HG03095 (cell line): ENCODE measurements around the gene TBXAS1.
"Not testable (repeated sequence)": the region's sequence is repeated elsewhere in the genome, so short reads cannot be mapped to it uniquely, and the experiment has no call there.

Experiments used
- ATAC-seq: cut with Tn5 transposase; IDR thresholded peaks from one replicate; pipeline ENCODE4 v1.9.1; 2021; ENCODE audit warnings: moderate library complexity; ENCODE audit not compliant: unreplicated experiment

Gene TBXAS1

DNA sequence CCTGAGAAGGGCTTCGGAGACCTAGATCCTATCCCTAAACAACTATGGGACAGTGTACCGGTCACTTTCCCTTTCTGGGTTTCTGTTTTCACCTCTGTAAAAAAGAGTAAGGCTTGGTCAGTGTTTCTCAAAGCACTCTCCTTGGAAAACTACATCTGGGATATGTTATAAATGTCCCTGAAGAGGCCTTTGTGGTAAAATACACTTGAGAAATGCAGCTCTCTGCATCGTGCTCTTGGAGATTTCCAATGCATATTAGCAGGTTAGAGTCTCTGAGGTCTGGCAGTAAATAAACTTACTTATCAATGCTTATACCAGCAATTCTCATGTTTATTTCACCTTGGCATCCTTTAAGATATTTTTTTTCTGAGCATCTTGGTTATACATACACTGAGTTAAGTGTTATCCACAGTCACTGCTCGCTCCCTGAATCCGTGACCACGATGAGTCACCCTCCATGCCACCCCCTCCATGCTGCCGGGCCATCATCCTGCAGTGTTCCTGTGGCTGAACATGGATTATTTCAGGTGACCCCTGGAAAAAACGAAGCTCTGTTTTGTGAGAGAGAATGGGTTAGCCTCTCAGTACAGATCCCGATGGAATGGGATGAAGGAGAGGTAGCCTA, 3.3 kb upstream of the TBXAS1 start:
- no peak for ATAC-seq

DNA sequence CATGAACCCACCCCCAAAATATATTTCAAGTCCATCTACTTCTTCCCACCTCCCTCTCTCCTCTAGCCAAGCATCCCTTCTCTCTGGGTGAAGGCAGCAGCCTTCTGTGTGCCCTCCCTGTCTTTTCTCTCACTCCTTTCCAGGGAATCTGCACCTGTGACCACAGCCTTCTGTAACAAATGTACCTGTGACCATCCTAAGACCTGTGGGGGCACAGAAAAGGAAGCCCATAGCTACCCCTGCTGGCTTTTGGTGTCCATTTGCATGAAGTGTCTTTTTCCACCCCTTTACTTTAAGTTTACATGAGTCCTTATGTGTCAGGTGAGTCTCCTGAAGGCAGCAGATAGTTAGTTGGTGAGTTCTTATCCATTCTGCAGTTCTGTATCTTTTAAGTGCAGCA, 2.0 kb upstream of the TBXAS1 start:
- no peak for ATAC-seq

- no peak for ATAC-seq
These were observed 618 bp upstream of the TBXAS1 start for GRCh38 chr7:139828446-139828845.

- no peak for ATAC-seq
These were observed 682 bp downstream of the TBXAS1 start for GRCh38 chr7:139829775-139830117.

GRCh38 chr7:139830292-139830691, 1.2 kb downstream of the TBXAS1 start:
- no peak for ATAC-seq

- peak; percentile 49 for ATAC-seq
These were observed 1.9 kb downstream of the TBXAS1 start for GRCh38 chr7:139830782-139831501.

DNA sequence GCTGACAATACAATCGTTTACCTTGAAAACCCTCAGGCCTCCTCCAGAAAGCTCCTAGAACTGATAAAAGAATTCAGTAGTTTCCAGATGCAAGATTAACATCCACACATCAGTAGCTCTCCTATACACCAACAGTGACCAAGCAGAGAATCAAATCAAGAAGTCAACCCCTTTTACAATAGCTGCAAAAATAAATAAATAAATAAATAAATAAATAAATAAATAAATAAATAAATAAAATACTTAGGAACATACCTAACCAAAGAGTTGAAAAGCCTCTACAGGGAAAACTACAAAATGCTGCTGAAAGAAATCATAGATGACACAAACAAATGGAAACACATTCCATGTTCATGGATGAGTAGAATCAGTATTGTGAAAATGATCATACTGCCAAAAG, 6.8 kb downstream of the TBXAS1 start:
- not testable (repeated sequence) for ATAC-seq

- not testable (repeated sequence) for ATAC-seq
These were observed 8.2 kb downstream of the TBXAS1 start for GRCh38 chr7:139837291-139837690.

DNA sequence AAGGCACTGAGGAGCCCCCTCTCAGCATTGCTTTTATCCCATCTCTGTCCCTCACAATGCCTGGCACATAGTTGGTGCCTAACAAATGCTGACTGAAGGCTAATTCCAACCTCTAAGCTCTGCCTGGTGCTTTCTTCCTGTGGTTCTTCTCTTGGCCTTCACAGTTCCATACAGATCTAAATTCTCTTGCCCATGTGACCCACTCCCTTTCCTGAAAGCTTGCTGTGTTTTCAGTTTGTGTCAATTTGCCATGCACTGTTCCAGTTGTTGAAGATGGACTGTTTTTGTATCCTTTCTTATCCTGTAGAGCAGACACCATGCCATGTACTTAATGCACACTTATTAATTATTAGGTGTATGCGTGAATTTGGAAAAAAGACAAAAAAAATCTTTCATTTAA, 9.2 kb downstream of the TBXAS1 start:
- no peak for ATAC-seq

- ATAC-seq, result no peak
These were observed 9.8 kb downstream of the TBXAS1 start for GRCh38 chr7:139838876-139839275.

DNA sequence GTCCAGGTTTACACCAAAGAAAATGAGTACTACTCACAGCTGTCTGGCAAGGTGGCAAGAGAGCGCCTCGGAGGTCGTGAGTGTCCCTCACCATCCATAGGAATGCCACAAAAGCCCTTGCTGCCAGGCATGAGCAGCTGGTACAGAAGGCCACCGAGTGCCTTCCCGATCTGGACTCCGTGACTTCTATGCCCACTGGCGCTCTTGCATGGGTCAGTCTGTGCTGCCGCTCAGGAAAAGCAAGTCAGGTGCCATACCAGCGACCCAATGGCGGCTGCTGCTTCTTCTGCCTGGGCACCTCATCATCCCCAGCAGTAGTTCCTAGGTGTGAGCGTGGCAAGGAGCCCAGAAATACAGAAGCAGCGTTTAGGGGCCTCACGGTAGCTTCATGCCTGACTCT, 11.7 kb downstream of the TBXAS1 start:
- no peak for ATAC-seq

- ATAC-seq, result peak; percentile 96
These were observed 13.5 kb downstream of the TBXAS1 start for GRCh38 chr7:139842401-139843210.

GRCh38 chr7:139843211-139843537, 14.1 kb downstream of the TBXAS1 start:
- ATAC-seq, result not testable (repeated sequence)

DNA sequence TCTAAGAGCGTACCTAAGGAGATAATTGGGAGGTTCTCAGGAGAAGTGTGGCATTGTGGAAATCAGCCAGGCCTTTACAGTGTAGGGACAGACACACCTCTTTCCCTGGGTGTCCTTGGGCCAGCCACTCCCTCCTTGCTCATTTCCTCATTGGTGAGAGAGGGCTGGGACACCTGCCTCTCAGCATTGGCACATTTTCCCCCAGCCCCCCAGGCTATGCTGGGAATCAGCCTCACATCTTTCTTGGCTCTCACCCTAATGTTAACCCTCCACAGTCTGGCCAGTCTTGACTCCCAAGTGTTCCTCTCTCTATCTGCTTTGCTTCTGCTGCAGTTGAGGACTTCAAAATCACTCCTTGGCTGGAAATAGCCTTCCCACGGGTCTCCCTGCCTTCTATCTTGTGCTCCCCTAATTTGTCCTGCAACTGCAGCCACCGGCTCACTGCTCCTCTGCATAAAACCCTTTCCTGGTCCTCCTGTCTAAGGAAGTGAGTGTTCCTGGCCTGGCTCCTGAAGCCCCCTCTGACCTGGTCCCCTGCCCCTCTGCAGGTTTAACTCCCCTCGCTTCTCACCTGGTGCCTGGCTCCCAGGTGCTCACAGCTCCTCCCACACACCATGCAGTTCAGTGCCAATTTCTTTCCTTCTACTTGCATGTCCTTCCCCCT, 15.8 kb downstream of the TBXAS1 start:
- ATAC-seq, result no peak

GRCh38 chr7:139845443-139845805, 16.4 kb downstream of the TBXAS1 start:
- no peak for ATAC-seq

GRCh38 chr7:139846297-139846696, 17.2 kb downstream of the TBXAS1 start:
- no peak for ATAC-seq

DNA sequence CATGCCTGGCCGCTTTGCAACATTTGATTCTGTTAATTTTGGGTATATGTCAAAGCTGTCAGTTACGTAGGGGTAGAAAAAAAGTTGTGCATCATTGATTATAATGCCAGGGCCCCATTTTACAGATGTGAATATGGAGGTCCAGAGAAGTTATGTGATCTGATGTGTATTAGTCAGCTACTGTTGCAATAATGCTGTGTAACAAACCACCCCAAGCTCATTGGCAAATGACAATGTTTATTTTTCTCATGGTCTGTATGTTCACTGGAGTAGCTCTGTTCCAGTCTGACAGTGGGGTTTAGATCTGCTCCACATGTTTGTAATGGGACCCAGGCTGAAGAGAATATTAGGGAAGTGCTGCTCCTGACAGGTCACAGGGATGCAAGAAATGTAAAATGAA, 19.2 kb downstream of the TBXAS1 start:
- ATAC-seq, result no peak

DNA sequence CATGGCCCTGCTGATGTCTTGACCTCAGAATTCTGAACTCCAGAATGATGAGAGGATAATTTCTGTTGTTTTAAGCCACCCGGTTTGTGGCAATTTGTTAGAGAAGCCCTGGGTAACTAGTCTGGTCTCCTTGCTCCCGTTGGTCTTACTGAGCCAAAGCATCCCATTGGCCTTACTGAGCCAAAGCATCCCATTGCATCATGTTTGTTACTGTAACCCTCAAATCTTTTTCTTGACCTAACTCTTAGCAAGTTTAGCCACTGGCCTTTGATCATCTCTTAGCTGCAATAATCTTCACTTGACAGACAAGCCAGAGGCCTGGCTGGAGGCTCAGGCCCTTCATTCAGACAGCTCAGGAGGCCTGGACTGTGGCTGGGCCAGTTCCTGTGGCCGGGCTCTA, 21.8 kb downstream of the TBXAS1 start:
- ATAC-seq, result no peak

DNA sequence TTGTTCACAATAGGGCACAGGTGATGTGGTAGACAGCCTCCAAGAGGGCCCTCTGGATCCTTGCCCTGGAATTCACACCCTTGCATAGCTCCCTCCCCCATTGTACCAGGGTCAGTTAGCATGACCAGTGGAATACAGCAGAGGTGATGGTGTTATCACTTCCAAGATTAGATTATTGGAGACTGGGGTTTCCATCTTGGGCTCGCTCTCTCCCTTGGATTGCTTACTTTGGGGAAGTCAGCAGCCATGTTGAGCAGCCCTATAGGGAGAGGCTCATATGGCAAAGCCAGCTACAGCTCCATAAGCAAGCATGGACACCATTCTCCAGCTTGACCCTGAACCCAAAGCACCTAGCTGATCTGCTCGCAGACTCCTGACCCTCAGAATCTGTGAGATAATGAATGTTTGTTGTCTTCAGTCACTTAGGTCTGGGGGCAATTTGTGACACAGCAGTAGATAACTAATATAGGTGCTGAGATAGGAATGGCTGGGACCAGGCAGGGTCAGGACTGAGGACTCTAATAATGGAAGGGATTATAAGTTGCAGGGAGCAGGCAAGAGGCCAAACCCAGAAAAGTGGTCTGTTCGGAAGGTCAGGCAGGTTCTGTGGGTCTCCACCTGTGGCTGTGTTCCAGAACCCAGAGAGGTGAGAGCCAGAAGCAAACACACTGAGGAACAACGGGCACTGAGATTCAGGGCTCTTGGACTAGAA, 22.9 kb downstream of the TBXAS1 start:
- no peak for ATAC-seq

DNA sequence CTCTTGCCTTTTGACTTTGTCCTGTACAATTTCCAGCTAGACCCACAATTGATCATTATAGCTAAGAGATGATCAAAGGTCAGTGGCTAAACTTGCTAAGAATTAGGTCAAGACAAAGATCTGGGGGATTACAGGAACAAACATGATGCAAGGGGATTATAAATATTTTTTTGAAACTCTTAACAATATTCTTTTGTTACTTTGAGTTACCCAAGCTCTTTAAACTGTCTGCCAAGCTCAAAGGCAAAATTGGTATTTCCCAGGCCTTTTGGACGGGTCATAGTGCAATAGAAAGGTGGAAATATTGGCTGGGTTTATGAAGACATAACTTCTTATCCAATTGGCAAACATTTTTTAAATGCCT, 23.4 kb downstream of the TBXAS1 start:
- ATAC-seq, result no peak

GRCh38 chr7:139853506-139854123, 24.6 kb downstream of the TBXAS1 start:
- ATAC-seq, result no peak
